ENCODE measurements around the gene SPTBN5. TPM values are rescaled to one million over a fixed set of nuclear protein-coding genes. Genes with fewer than 3 reads are reported as not detected.

The SPTBN5 gene
- total RNA-seq, 2 experiments from 2014 or later = 0.11 to 0.14 TPM

GRCh38 chr15:41848631-41849030 is 45.2 kb downstream of the SPTBN5 start:
- no peak for TF ChIP-seq CTCF (IDR thresholded peaks at IDR 0.05)
- H3K4me3 Mint-ChIP-seq = no peak overlapping the region
- ChIA-PET POLR2A (interaction anchor here (0.8 kb wide), 1 partner anchor 14 kb away, joined by 3 read pairs; no protein-coding TSS in a partner anchor), CTCF (no interaction called here)
- peak; percentile 75 for ATAC-seq
- H3K27me3 Mint-ChIP-seq = no peaks in the 10 kb centered on the region
- H3K4me1 Mint-ChIP-seq (ENCODE audit: low read depth) = peaks cover 7% of the 10 kb centered on the region
- DNase-seq = peak; percentile 77
- no peaks in the 10 kb centered on the region for H3K9me3 Mint-ChIP-seq
- intact Hi-C loops (cut with micrococcal nuclease) = no loop called here
- peaks cover 3% of the 10 kb centered on the region for H3K36me3 Mint-ChIP-seq (ENCODE audit: low read depth)
- H3K27ac Mint-ChIP-seq = peak overlapping the region; percentile 20

- H3K4me3 Mint-ChIP-seq = no peak overlapping the region
- CTCF ChIA-PET = no interaction called here
- ATAC-seq (no peak), DNase-seq (no peak)
- no peaks in the 10 kb centered on the region for H3K27me3 Mint-ChIP-seq
- H3K9me3 Mint-ChIP-seq = no peaks in the 10 kb centered on the region
- no peak overlapping the region for H3K27ac Mint-ChIP-seq
- peaks cover 7% of the 10 kb centered on the region for H3K4me1 Mint-ChIP-seq (ENCODE audit: low read depth)
- POLR2A ChIA-PET = no interaction called here
- TF ChIP-seq CTCF (IDR thresholded peaks at IDR 0.05) = no peak
- intact Hi-C loops (cut with micrococcal nuclease) = no loop called here
- H3K36me3 Mint-ChIP-seq (ENCODE audit: low read depth) = peaks cover 3% of the 10 kb centered on the region
These were observed 45.9 kb downstream of the SPTBN5 start for GRCh38 chr15:41847981-41848380.

GRCh38 chr15:41847206-41847605 is 46.6 kb downstream of the SPTBN5 start:
- H3K4me3 Mint-ChIP-seq = no peak overlapping the region
- CTCF ChIA-PET = no interaction called here
- DNase-seq (no peak), ATAC-seq (no peak)
- TF ChIP-seq CTCF (IDR thresholded peaks at IDR 0.05) = no peak
- H3K27ac Mint-ChIP-seq = no peak overlapping the region
- intact Hi-C loops (cut with micrococcal nuclease) = no loop called here
- peaks cover 7% of the 10 kb centered on the region for H3K4me1 Mint-ChIP-seq (ENCODE audit: low read depth)
- no peaks in the 10 kb centered on the region for H3K27me3 Mint-ChIP-seq
- H3K36me3 Mint-ChIP-seq (ENCODE audit: low read depth) = peaks cover 3% of the 10 kb centered on the region
- no peaks in the 10 kb centered on the region for H3K9me3 Mint-ChIP-seq
- POLR2A ChIA-PET = no interaction called here

- peaks cover 3% of the 10 kb centered on the region for H3K36me3 Mint-ChIP-seq (ENCODE audit: low read depth)
- no peak for TF ChIP-seq CTCF (IDR thresholded peaks at IDR 0.05)
- no peaks in the 10 kb centered on the region for H3K9me3 Mint-ChIP-seq
- peaks cover 7% of the 10 kb centered on the region for H3K4me1 Mint-ChIP-seq (ENCODE audit: low read depth)
- ATAC-seq (no peak), DNase-seq (no peak)
- POLR2A ChIA-PET = interaction anchor here (1.6 kb wide), 1 partner anchor 17 kb away, joined by 5 read pairs; no protein-coding TSS in a partner anchor
- H3K27ac Mint-ChIP-seq = no peak overlapping the region
- CTCF ChIA-PET = interaction anchor here (1.8 kb wide), 1 partner anchor 60 kb away, joined by 4 read pairs; no protein-coding TSS in a partner anchor
- H3K4me3 Mint-ChIP-seq = no peak overlapping the region
- no peaks in the 10 kb centered on the region for H3K27me3 Mint-ChIP-seq
- intact Hi-C loops (cut with micrococcal nuclease) = no loop called here
These were observed 49.0 kb downstream of the SPTBN5 start for GRCh38 chr15:41844814-41845213.

- Mint-ChIP-seq H3K27ac (no peak overlapping the region), H3K4me1 (ENCODE audit: low read depth) (peaks cover 3% of the 10 kb centered on the region), H3K9me3 (no peaks in the 10 kb centered on the region), H3K36me3 (ENCODE audit: low read depth) (peaks cover 3% of the 10 kb centered on the region), H3K27me3 (no peaks in the 10 kb centered on the region), H3K4me3 (no peak overlapping the region)
- intact Hi-C loops (cut with micrococcal nuclease) = no loop called here
- POLR2A ChIA-PET = interaction anchor here (1.1 to 1.3 kb wide), 2 partner anchors 9 to 69 kb away, joined by 3 to 4 read pairs; partner anchors contain the start of gene MAPKBP1
- no peak for ATAC-seq
- TF ChIP-seq CTCF (IDR thresholded peaks at IDR 0.05) = no peak
- DNase-seq = no peak
- CTCF ChIA-PET = no interaction called here
These were observed 50.3 kb downstream of the SPTBN5 start for GRCh38 chr15:41843571-41843970.
